Activated naive CD4-positive, alpha-beta T cell treated with anti-CD3 and anti-CD28 coated beads, Interleukin-2, amount 50 U/mL, for 72 hours (primary cell): ENCODE results near the gene BMPR1B. TPM values are rescaled to one million over a fixed set of nuclear protein-coding genes. Genes with fewer than 3 reads are reported as not detected.

ENCODE experiments used
- ATAC-seq, 2 donors: fragments of 150-1000 bp; cut with Tn5 transposase; 2 replicates each; pipeline ENCODE4 v1.10.0; 2021; ENCODE audit warnings: mild to moderate bottlenecking in 2 of 2, moderate library complexity in 2 of 2
- DNase-seq, 2 donors: peaks; one replicate each; pipeline ENCODE4 v3.0.0; 2021 to 2022; ENCODE audit warnings: low spot score in 2 of 2
- H3K27ac Mint-ChIP-seq, 2 donors: one replicate each; pipeline ENCODE4 v1.8.0; 2022; ENCODE audit warnings: mild to moderate bottlenecking in 2 of 2, mixed read lengths in 2 of 2
- H3K36me3 Mint-ChIP-seq, 2 donors: one replicate each; pipeline ENCODE4 v1.8.0; 2022; ENCODE audit warnings: mixed read lengths in 2 of 2
- H3K9me3 Mint-ChIP-seq, 2 donors: one replicate each; pipeline ENCODE4 v1.8.0; 2022; ENCODE audit warnings: mixed read lengths in 2 of 2
- total RNA-seq, 2 donors: library from RNA; stranded (reverse); gene quantifications; one replicate each; pipeline ENCODE4 v1.2.3, GENCODE V29; 2022

The BMPR1B gene
- total RNA-seq, 2 donors from 2014 or later = not detected

- H3K9me3 Mint-ChIP-seq = no peaks in the 10 kb centered on the region
- DNase-seq = no peak
- H3K27ac Mint-ChIP-seq = no peak overlapping the region
- no peaks in the 10 kb centered on the region for H3K36me3 Mint-ChIP-seq
- no peak for ATAC-seq
Measured at GRCh38 chr4:95013236-95013635, 255.5 kb downstream of the BMPR1B start.

DNA sequence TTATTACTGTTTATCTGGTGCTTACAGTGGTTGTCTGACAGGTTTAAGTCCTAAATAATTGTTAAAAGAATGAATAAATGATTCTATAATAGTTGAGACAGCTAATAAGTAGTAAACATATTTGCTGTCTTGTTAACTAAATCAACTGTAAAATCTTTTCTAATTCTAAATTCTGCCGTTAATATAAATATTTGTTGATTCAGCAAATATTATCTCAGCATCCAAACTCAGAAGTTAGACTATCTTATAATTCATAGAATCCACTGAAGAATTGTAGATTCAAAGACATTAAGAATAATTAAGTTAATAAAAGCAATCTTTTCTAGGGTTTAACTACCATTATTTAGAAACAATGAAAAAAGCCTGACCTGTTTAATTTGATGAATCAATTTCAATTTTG is 256.3 kb downstream of the BMPR1B start:
- no peak for ATAC-seq
- Mint-ChIP-seq H3K9me3 (no peaks in the 10 kb centered on the region), H3K27ac (no peak overlapping the region), H3K36me3 (no peaks in the 10 kb centered on the region)
- no peak for DNase-seq

DNA sequence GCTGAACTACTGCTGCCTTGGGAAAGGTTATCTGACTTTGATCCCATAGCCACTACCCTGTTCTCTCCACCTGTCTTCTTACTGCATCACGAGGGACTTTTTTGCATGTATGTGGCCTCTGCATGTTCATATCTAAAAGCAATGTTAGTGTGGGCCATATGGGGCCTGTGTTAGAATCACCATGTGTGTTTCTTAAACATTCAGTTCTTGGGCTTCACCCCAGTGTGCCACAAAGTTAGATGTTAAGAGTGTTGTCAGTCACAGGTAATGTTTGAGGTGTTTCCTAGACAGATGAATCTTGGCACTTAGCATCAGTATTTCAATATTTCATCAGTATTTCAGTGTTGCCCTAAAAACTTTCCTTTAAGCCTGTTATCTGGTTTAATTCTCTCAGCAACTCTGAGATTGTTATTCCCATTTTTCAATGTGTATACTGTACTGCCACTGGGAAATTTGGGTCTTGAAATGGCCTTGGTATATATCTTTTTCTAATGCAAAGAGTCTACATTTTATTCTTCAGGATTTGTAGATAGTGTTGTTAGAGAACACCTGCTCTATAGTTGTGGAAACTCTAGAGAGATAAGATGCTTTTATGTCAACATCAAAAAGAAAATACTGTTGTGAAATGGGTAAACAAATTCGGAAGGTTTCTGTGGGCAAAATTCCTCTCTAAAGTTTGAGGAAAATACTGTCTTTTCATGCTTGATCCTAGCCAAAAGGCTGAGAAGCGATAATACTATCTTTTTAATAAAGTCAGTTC is 259.7 kb downstream of the BMPR1B start:
- Mint-ChIP-seq H3K9me3 (no peaks in the 10 kb centered on the region), H3K27ac (no peak overlapping the region), H3K36me3 (no peaks in the 10 kb centered on the region)
- ATAC-seq = no peak
- no peak for DNase-seq

- Mint-ChIP-seq H3K36me3 (no peaks in the 10 kb centered on the region), H3K27ac (no peak overlapping the region), H3K9me3 (no peaks in the 10 kb centered on the region)
- no peak for DNase-seq
- no peak for ATAC-seq
Measured at GRCh38 chr4:95018785-95019184, 261.0 kb downstream of the BMPR1B start.

- H3K27ac Mint-ChIP-seq = no peak overlapping the region
- DNase-seq (no peak), ATAC-seq (no peak)
- H3K9me3 Mint-ChIP-seq = no peaks in the 10 kb centered on the region
- no peaks in the 10 kb centered on the region for H3K36me3 Mint-ChIP-seq
Measured at GRCh38 chr4:95020521-95020920, 262.8 kb downstream of the BMPR1B start.

DNA sequence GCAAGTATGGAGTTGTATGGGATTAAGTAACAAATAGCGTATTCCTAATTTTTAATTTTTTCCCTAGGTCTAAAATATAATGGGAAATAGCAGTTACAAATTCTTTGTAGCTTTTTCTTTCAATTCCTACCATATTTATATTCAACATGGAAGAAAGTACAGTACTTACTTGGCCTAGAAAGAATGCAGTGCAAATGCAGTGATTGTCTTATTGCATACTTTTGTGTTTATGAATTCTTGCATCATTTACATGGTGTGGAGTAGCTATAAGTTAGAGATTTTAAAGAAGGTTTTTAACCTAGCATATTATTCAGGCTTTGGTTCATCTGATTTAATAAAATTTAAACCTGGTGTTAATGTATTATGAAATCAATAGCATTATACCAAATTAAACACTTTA is 263.3 kb downstream of the BMPR1B start:
- no peak overlapping the region for H3K27ac Mint-ChIP-seq
- DNase-seq (no peak), ATAC-seq (no peak)
- no peaks in the 10 kb centered on the region for H3K9me3 Mint-ChIP-seq
- H3K36me3 Mint-ChIP-seq = no peaks in the 10 kb centered on the region

DNA sequence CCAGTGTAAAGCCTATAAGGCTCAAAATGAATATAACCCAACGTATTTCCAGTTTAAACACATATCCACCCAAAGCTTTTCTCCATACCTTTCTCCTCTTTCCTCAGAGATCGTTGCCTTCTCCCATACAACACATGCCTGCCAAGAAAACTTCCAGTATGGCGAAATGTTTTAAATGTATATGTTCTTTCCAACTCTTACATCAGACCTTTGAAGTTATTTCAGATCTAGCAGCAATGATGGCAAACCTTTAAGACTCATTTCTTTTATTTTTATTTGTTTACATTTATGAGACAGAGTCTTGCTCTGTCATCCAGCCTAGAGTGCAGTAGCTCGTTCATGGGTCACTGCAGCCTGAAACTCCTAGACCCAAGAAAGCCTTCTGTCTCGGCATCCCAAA is 265.4 kb downstream of the BMPR1B start:
- DNase-seq (no peak), ATAC-seq (no peak)
- no peak overlapping the region for H3K27ac Mint-ChIP-seq
- no peaks in the 10 kb centered on the region for H3K36me3 Mint-ChIP-seq
- no peaks in the 10 kb centered on the region for H3K9me3 Mint-ChIP-seq

- no peaks in the 10 kb centered on the region for H3K36me3 Mint-ChIP-seq
- no peak overlapping the region for H3K27ac Mint-ChIP-seq
- ATAC-seq (no peak), DNase-seq (no peak)
- H3K9me3 Mint-ChIP-seq = peaks cover 3 to 6% of the 10 kb centered on the region in 2 donors
Measured at GRCh38 chr4:95027905-95028618, 270.3 kb downstream of the BMPR1B start.

GRCh38 chr4:95038791-95039190 is 281.0 kb downstream of the BMPR1B start:
- ATAC-seq (no peak), DNase-seq (no peak)
- peaks cover 5 to 9% of the 10 kb centered on the region in 2 donors for H3K9me3 Mint-ChIP-seq
- H3K36me3 Mint-ChIP-seq = no peaks in the 10 kb centered on the region
- no peak overlapping the region for H3K27ac Mint-ChIP-seq

DNA sequence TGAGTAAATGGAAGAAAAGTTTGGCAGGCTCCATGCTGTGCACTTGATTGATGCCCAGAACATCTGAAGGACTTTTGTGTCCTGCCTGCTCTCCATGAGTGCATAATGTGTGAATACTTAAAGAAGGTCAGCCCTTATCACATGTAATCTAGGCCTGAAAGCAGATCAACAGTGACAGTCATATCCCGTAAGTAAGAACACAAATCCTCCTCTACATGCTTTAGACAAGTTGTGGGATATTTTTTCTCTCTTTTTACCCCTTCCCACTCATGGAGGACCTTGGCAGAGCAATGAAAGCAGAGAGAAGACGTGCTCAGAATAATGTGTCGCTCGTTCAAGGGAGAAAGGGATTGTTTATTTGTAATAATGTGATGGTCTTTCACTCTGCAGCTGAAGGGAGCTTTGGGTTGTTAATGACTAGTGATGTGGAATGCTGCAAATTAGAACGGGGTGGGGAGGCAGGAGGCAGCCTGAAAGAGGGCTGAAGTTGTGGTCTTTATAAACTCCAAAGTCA is 286.6 kb downstream of the BMPR1B start:
- ATAC-seq = no peak

DNA sequence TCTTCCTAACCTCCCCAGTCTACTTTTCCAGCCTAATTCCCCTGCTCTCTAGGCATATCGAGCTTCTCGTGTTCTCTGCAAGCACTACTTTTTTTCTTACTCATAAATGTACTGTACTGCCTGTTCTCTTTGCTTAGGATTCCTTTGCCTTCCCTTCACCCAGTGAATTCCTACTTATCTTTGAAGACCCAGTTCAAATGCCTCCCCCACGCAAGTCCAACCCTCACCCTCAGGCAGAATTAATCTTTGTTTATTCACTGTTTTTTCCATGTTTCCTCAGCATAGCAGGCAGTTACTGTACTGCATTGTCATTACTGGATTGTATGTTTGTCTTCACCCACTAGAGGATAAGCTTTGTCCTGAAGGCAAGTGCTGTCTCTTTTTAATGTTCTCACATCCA is 287.7 kb downstream of the BMPR1B start:
- H3K9me3 Mint-ChIP-seq = no peaks in the 10 kb centered on the region
- DNase-seq (no peak), ATAC-seq (no peak)
- no peaks in the 10 kb centered on the region for H3K36me3 Mint-ChIP-seq
- H3K27ac Mint-ChIP-seq = no peak overlapping the region

More for the DNA sequence above, 286.6 kb downstream of the BMPR1B start:
- DNase-seq = no peak
- Mint-ChIP-seq H3K9me3 (no peaks in the 10 kb centered on the region), H3K36me3 (no peaks in the 10 kb centered on the region), H3K27ac (no peak overlapping the region)

DNA sequence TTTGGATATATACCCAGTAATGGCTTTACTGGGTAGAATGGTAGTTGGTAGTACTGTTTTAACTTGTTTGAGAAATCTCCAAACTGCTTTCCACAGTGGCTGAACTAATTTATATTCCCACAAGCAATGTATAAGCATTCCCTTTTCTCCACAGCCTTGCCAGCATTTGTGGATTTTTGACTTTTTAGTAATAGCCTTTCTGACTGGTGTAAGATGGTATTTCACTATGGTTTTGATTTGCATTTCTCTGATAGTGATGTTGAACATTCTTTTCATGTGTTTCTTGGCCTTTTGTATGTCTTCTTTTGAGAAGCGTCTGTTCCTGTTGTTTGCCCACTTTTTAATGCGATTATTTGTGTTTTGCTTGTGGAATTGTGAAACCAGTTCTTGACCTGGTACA is 290.5 kb downstream of the BMPR1B start:
- no peaks in the 10 kb centered on the region for H3K9me3 Mint-ChIP-seq
- H3K27ac Mint-ChIP-seq = no peak overlapping the region
- ATAC-seq (no peak), DNase-seq (no peak)
- no peaks in the 10 kb centered on the region for H3K36me3 Mint-ChIP-seq

- no peaks in the 10 kb centered on the region for H3K9me3 Mint-ChIP-seq
- no peak overlapping the region for H3K27ac Mint-ChIP-seq
- H3K36me3 Mint-ChIP-seq = no peaks in the 10 kb centered on the region
- DNase-seq (no peak), ATAC-seq (no peak)
Measured at GRCh38 chr4:95049551-95050233, 291.9 kb downstream of the BMPR1B start.

DNA sequence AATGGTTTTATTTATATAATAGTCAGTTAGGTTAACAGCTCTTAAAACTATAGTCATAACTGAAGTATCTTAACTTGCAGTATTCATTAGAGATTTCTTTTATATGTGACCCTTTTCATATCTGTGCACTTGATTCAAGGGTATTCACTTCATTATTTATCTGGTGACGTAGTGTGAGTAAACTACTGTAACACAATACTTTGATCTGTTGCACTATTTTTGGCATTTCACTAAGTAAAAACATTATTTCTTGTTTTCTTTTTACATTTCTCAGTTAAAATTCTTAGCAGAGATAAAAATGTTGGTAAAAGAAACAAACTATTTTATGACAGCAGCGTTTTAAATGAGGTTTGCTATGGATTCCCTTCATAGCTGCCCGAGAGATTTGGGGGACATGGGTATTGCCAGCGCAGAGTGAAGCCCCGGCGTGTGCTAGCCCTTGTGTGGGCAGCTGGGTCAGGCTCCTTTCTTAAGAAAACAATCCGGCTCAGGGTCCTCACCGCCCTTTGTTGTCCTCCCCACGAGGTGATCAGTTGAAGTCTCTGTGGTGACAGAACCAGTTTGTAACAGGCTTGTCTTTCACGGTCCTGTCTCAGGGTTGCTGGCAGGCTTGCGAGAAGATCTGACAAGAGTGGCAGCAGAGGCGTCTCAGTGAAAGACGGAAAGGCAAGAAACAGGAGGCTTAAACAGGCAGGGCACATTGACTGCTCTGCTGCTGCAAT is 293.4 kb downstream of the BMPR1B start:
- ATAC-seq = no peak
- no peaks in the 10 kb centered on the region for H3K36me3 Mint-ChIP-seq
- no peaks in the 10 kb centered on the region for H3K9me3 Mint-ChIP-seq
- no peak for DNase-seq
- no peak overlapping the region for H3K27ac Mint-ChIP-seq

DNA sequence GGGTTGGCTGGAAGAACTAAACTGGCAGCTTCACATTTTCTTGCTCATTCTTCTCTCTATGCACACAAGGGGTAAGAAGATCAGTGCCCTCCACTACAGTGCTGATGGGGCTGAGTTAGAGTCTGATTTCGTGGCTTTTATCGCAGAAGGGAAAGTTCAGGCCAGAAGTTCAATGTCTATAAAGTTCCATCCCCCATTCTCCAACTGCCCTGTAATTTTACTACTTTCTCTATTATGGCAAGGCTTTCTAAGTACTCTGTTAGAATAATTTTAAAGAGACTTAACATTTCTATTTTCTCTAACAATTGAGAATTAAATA is 293.9 kb downstream of the BMPR1B start:
- ATAC-seq = no peak
- Mint-ChIP-seq H3K27ac (no peak overlapping the region), H3K9me3 (no peaks in the 10 kb centered on the region), H3K36me3 (no peaks in the 10 kb centered on the region)
- DNase-seq = no peak

DNA sequence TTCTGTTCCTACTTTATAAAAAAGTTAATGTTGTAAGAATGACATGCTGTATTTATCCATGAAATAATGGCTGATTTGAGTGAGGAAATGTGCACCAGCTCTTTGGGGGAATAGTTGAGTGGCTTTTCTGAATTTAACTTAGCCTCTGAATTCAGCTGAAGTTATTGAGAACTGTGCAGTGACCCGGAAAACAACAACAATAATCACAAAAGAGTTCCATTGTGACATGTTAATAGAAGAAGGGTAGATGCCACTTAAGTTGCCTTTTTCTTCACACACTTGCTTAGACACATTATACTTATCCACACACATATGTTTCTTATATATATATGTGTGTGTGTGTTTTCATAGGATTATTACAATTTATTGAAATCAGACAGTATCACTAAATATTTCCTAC is 301.2 kb downstream of the BMPR1B start:
- no peak for ATAC-seq

DNA sequence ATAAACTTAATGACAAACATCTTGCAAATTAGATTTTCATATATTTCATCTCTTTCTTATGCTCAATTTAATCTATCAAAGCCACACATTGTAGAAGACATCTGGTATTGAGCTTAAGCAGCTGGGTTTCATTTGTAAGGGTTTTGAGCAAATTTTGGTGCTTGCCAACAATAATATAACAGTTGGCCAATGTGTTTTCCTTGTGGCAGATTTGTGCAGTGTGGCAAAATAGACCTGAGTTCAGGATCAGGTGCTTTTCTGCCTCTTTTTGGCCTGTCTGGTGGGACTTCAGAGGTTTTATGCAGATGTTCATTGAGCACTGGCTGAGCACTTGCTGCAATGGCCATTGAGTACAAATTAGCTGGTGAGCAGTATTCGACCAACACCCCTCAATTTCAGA is 301.9 kb downstream of the BMPR1B start:
- Mint-ChIP-seq H3K9me3 (no peaks in the 10 kb centered on the region), H3K27ac (no peak overlapping the region)

More for the DNA sequence above, 301.2 kb downstream of the BMPR1B start:
- Mint-ChIP-seq H3K27ac (no peak overlapping the region), H3K36me3 (no peaks in the 10 kb centered on the region), H3K9me3 (no peaks in the 10 kb centered on the region)
- DNase-seq = no peak

More for the DNA sequence above, 301.9 kb downstream of the BMPR1B start:
- no peak for ATAC-seq
- H3K36me3 Mint-ChIP-seq = no peaks in the 10 kb centered on the region
- DNase-seq = no peak
